GM21717 (cell line): ENCODE results near the gene CD82.

Experiments
- ATAC-seq: cut with Tn5 transposase; IDR thresholded peaks from one replicate; pipeline ENCODE4 v1.9.1; 2021; ENCODE audit warnings: mild to moderate bottlenecking, moderate library complexity; ENCODE audit not compliant: unreplicated experiment

Gene CD82

DNA sequence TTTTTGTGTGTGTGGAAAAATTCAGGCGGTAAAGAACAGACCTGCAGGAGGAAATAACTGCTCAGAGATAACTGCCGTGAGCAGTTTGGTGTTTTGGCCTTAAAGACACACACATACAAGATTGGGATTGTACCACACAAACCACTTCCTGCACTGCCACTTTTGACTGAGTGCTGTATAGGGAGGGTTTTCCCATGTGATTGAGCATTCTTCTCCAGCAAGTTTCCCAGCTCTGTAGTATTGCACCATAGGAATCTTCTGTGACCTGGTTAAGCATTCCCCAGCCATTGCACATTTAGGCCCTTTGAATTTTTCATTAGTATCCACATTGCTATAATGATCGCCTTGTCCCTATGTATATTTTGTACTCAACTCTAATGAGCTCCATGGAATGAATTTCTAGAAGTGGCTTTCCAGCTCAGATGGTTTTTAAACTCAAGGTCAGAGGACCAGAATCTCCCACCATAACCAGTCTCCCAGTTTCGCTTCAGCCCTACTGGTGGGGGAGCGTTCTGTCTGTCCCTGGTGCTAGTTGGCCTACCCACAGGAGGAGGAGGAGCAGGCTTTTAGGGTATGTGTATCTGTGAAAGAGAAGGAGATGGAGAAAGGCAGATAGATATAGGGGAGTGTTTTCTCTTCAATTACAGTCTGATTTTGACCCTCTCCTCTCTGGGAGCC, 9.3 kb downstream of the CD82 start:
- no peak for ATAC-seq

DNA sequence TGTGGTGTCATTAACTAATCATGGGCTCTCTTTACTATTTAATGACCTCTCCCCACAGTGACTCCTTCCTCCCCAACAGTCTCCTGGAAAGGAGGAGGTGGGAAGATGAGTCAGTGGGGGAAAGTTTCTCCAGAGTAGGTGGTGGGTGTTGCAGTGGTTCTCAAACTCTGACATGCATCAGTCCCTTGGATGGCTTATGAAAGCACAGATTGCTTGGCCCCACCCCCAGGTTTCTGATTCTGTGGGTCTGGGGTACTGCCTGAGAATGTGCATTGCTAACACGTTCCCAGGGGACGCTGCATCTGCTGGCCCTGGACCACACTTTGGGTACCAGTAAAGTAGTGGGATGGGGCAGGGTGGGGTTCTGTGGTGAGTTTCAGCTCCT, 9.8 kb downstream of the CD82 start:
- no peak for ATAC-seq

DNA sequence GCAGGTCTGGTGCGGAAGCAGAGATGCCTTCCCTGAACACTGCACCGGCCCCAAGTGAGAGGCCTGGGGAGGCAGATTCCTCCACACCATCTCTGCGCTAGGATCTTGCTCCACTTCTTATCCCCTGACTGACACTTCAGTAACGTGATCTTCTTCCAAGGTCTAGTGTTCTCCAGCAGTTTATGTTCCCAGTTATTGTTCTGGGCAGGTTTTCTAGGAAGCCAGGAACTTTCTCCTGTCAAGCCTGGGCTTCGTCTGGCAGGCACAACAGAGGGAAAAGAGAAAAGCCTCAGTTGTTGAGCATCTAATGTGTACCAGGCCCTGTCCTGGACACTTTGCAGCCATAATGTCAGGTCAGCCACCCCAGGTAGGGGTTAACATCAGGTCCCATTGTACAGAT, 10.5 kb downstream of the CD82 start:
- no peak for ATAC-seq

DNA sequence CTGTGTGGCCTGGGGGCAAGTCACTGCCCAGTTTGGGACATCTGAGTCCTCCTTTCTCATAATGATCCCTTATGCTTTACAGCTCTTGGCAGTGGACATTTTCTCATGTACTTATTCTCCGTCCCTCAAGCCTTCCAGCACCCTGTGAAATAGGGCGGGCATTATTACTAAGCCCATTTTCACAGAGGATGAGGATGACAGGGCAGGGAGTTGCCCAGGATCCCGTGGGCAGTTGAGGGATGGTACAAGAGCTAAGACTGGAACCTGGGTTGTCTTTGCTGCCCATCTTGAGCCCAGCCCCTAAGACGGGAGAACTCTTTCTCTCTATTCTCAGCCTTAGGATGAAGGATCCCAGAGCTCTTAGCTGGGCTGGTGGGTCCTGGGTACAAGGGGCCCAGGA, 11.2 kb downstream of the CD82 start:
- no peak for ATAC-seq

GRCh38 chr11:44577231-44577830, 11.9 kb downstream of the CD82 start:
- no peak for ATAC-seq

DNA sequence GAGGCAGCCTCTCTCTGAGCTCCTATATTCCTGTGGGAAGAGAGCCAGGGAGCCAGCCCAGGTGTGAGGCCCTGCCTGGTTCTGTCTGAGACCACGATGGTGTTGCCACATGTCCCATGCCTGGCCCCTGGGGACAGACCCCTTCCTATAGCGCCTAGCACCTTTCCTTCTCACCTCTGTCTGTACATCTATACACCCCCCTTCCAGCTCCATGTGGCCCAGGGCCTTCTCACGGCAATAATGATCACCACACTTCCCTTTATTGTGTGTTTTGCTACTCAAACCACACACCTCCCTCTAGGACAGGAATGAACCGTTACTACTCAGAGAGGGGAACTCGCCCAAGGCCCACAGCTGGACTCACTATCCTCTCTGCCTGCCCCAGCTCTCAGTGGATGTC, 12.8 kb downstream of the CD82 start:
- ATAC-seq = no peak

GRCh38 chr11:44579302-44579761, 13.9 kb downstream of the CD82 start:
- no peak for ATAC-seq

DNA sequence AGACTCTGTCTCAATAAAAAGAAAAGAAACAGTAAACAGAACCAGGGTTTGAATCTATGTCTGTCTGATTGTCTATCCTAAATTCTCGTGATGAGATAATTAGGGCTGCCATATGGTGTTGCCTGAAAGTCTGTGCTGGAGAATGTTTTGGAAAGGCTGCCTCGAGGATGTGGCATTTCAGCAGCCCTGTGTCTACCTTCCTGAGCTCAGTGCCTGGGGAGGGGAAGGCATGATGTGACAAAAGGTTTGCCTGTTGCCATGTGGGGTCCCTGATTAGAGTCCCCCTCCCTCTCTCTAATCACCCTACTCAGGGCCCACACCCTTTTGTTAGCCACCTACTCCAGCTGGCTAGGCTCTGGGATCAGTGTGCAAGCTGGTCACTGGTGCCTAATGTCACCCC, 15.2 kb downstream of the CD82 start:
- ATAC-seq = no peak

- ATAC-seq = no peak
These were observed 15.8 kb downstream of the CD82 start for GRCh38 chr11:44581246-44581645.

DNA sequence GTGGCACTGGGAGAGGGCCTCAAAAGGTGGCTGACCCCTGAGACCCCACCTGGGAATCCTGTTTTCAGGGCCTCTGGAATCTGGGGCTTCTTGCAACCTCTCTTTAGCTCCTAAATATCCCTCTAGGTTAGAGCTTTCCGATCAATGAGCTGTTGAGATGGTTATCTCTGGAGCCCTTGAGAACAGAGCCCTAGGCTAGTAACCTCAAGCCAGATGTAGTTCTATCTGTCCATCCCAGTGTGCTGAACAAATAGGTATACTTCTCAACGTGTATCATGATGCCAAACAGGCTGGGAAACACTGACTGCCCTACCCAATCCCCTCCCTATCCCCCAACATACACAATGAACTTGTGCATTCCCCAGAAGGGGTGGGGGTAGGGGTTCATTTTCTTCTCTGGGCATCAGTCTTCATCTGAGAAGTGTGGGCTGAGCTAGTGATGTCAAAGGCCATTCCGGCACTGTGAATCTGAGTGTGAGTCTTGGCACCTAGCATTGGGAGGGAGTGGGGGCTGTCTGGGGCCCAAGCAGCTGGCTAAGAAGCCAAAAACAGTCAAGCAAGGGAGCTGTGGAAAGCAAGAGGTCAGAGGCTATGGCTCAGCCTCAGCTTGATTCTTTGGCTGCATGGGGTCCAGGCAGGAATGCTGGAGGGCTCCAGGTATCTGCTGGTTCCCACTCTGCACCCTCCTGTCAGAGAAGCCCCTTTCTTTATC, 17.3 kb downstream of the CD82 start:
- ATAC-seq = no peak

GRCh38 chr11:44583353-44583669, 17.8 kb downstream of the CD82 start:
- no peak for ATAC-seq

- ATAC-seq = no peak
These were observed 20.0 kb downstream of the CD82 start for GRCh38 chr11:44585421-44585820.

GRCh38 chr11:44589301-44589700, 23.8 kb downstream of the CD82 start:
- no peak for ATAC-seq

DNA sequence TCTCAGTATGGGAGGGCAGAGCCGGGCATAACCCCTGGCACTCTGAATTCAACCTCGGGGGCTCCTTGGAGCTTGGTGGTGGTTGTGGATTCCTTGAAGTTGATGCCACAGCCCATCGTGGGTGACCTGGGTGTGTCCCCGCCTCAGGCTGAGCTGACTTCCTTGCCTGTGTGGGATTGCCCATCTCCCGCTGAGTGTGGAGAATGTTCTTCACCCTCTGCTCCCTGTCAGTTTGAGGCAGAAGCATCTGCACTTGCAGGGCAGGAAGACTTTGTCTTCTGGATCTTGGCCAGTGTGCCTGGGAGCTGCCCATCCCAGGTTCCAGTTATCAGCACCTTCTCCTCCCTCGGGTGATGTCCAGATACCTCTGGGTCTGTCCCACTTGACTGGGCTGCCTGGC, 25.3 kb downstream of the CD82 start:
- no peak for ATAC-seq

- no peak for ATAC-seq
These were observed 26.1 kb downstream of the CD82 start for GRCh38 chr11:44591557-44591956.

DNA sequence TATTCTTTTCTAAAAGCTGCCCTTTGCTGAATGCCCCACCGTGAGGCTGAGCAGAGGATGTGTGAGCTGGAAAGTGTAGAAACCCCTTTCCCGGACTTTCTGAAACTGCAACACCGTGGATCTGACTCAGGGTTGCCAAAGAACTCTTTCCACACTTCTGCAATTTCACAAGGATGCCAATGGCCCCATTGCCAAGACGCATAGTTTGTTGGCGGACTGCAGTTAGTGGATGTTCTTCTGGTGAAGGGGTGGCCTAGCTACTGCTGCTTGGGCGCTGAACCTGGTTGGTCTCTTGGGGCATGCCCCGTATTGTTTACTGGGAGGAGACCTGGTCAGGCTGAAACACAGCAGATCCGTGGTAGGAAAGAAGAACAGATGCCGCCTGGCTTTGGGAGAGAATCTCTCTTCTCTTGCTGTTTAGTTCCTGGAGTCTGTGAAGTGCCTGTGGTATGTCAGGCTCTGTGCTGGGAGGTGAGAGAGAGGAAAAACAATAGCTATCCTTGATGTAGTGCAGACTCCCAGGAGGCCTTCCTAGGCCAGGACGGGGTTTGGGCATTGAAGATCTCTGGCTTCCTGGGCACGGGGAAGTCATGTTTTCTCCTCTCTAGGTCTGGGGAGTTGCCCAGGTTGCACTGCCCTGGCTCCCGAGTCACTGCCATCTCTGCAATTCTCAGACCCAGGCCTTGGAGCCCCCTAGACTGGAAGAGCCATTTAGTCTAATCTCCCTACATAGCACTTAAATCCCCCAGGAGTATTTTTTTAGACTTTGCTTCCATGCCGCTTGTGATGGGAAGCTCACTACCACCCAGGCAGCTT, 26.9 kb downstream of the CD82 start:
- ATAC-seq = no peak

GRCh38 chr11:44593251-44593650, 27.8 kb downstream of the CD82 start:
- ATAC-seq = no peak

DNA sequence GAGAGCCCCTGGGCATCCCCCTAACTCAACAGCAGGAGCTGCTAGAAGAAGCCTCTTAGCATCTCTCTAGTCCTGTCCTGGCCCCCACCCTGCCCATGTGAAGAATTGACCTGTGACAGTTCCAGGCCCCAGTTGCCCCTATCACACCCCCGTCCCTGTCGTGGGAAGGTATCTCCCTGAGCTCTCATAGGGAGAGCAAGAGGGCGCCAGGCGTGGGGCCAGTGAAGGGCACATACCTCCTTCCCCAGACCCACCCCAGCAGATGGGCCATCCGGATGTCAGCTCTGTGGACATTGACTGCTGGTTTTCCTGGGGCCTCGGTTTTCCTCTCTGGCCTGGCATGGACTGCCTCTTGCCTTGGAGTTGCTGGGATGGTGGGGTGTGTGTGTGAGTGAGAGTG, 29.5 kb downstream of the CD82 start:
- no peak for ATAC-seq

DNA sequence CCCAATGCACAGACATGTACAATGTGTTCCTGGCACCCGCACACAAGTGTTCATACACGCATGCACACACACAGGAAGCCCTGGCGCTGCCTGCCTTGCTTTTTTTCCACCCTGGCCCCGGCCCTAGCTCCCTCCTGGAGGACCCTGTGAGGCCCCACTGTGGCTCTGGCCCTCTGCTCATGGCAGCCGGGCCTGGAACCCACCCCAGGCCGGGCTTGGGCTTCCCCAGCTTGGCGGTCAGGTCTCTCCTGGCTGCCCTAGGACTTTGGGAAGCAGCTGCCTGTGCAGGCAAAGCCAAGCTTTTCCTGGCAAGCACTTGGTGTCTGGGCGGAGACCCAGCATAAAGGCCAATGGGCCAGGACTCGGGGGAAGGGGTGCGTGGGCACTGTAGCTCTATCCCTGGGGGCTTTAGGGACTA, 30.5 kb downstream of the CD82 start:
- no peak for ATAC-seq

- ATAC-seq = peak; percentile 41
These were observed 31.2 kb downstream of the CD82 start for GRCh38 chr11:44596525-44597276.
